IMR-90 (cell line): ENCODE measurements around the gene CRABP1. TPM values are rescaled to one million over a fixed set of nuclear protein-coding genes. Genes with fewer than 3 reads are reported as not detected.

Source experiments
- ATAC-seq: fragments of 200-7000 bp; cut with Tn5 transposase; 2 replicates; pipeline ENCODE4 v1.9.1; 2020; ENCODE audit warnings: low read depth, mild to moderate bottlenecking, moderate library complexity
- BruUV-seq: library from RNA; stranded (reverse); fragments of 400-500 nt; replicated peaks from 2 replicates; lab custom pipeline; 2021; lab: Mats Ljungman, UMichigan
- CTCF ChIA-PET: fragments of 300-600 bp; formaldehyde crosslinking; extraction: SDS; loops from one replicate; lab custom pipeline; 2021; ENCODE audit warnings: antibody characterized with exemption; lab: Yijun Ruan, JAX
- POLR2A ChIA-PET: fragments of 300-600 bp; sonication (Branson Sonifier 250); formaldehyde crosslinking; loops from one replicate; lab custom pipeline; 2022; ENCODE audit warnings: antibody characterized with exemption; ENCODE audit not compliant: unreplicated experiment; lab: Charles Lee
- DNase-seq: peaks from one replicate; pipeline ENCODE4 v3.0.0; 2013
- H2AFZ ChIP-seq: replicated peaks from 2 replicates; pipeline ENCODE3; 2013; ENCODE audit warnings: low read length, mild to moderate bottlenecking; ENCODE audit not compliant: poor library complexity
- H2AK5ac ChIP-seq: 2 replicates; pipeline ENCODE4 v1.6.1; 2013; ENCODE audit warnings: low read depth, low read length, inconsistent platforms
- H2AK9ac ChIP-seq: replicated peaks from 2 replicates; pipeline ENCODE3; 2013; ENCODE audit warnings: mild to moderate bottlenecking, low read depth, low read length, moderate library complexity; ENCODE audit not compliant: poor library complexity
- H2BK120ac ChIP-seq: 2 replicates; pipeline ENCODE4 v1.6.1; 2013; ENCODE audit warnings: low read depth, low read length, inconsistent platforms
- H2BK15ac ChIP-seq: 3 replicates; pipeline ENCODE4 v1.6.1; 2013; ENCODE audit warnings: low read depth, low read length, inconsistent platforms
- H2BK20ac ChIP-seq: 2 replicates; pipeline ENCODE4 v1.6.1; 2013; ENCODE audit warnings: low read depth, mild to moderate bottlenecking, inconsistent platforms, low read length, moderate library complexity
- H2BK5ac ChIP-seq: 2 replicates; pipeline ENCODE4 v1.6.1; 2013; ENCODE audit warnings: mild to moderate bottlenecking, low read depth, low read length, inconsistent platforms; ENCODE audit not compliant: poor library complexity, severe bottlenecking
- H3K14ac ChIP-seq: replicated peaks from 2 replicates; pipeline ENCODE4 v1.6.1; 2013; ENCODE audit warnings: low read depth, low read length, inconsistent platforms
- H3K18ac ChIP-seq: 2 replicates; pipeline ENCODE4 v1.6.1; 2013; ENCODE audit warnings: low read depth, low read length, control low read depth
- H3K23ac ChIP-seq: 2 replicates; pipeline ENCODE4 v1.6.1; 2013; ENCODE audit warnings: low read depth, low read length, inconsistent platforms
- H3K27ac ChIP-seq: 2 replicates; pipeline ENCODE4 v1.5.1; 2013; ENCODE audit warnings: mild to moderate bottlenecking, control low read depth, low read length; ENCODE audit not compliant: insufficient read depth
- H3K27me3 ChIP-seq: 2 replicates; pipeline ENCODE4 v1.6.1; 2013; ENCODE audit warnings: low read length; ENCODE audit not compliant: control insufficient read depth, insufficient read depth
- H3K36me3 ChIP-seq: 2 replicates; pipeline ENCODE4 v1.6.1; 2013; ENCODE audit warnings: low read length, mixed read lengths; ENCODE audit not compliant: control insufficient read depth, insufficient read depth
- H3K4ac ChIP-seq: 2 replicates; pipeline ENCODE4 v1.6.1; 2013; ENCODE audit warnings: low read depth, low read length, inconsistent platforms
- H3K4me1 ChIP-seq: 2 replicates; pipeline ENCODE4 v1.6.1; 2013; ENCODE audit warnings: low read length, mixed read lengths; ENCODE audit not compliant: control insufficient read depth, insufficient read depth
- H3K4me2 ChIP-seq: 2 replicates; pipeline ENCODE4 v1.6.1; 2013; ENCODE audit warnings: low read depth, mild to moderate bottlenecking, control low read depth, low read length, moderate library complexity
- H3K4me3 ChIP-seq: 2 replicates; pipeline ENCODE4 v1.5.1; 2013; ENCODE audit warnings: low read depth, mild to moderate bottlenecking, control low read depth, low read length, moderate library complexity; ENCODE audit not compliant: insufficient read depth
- H3K56ac ChIP-seq: 2 replicates; pipeline ENCODE4 v1.6.1; 2013; ENCODE audit warnings: low read length, inconsistent platforms; ENCODE audit not compliant: insufficient read depth; ENCODE audit errors: extremely low read depth
- H3K79me1 ChIP-seq, 2 experiments: 2 replicates each; pipeline ENCODE4 v1.6.1; 2013; ENCODE audit warnings: low read length in 2 of 2, inconsistent platforms in 1 of 2, low read depth in 1 of 2
- H3K9ac ChIP-seq: 2 replicates; pipeline ENCODE4 v1.6.1; 2013; ENCODE audit warnings: low read depth, low read length, control low read depth
- H3K9me1 ChIP-seq: 2 replicates; pipeline ENCODE4 v1.6.1; 2013; ENCODE audit warnings: low read length, inconsistent platforms; ENCODE audit not compliant: insufficient read depth
- H3K9me3 ChIP-seq: 2 replicates; pipeline ENCODE4 v1.6.1; 2013; ENCODE audit warnings: low read length; ENCODE audit not compliant: control insufficient read depth, insufficient read depth
- H4K20me1 ChIP-seq: 2 replicates; pipeline ENCODE4 v1.6.1; 2013; ENCODE audit warnings: low read length, inconsistent platforms; ENCODE audit not compliant: insufficient read depth
- H4K5ac ChIP-seq: 2 replicates; pipeline ENCODE4 v1.6.1; 2013; ENCODE audit warnings: mild to moderate bottlenecking, low read depth, low read length, control low read depth
- H4K8ac ChIP-seq, 2 experiments: 2 replicates each; pipeline ENCODE4 v1.6.1; 2013; ENCODE audit warnings: low read depth in 2 of 2, low read length in 2 of 2, control low read depth in 1 of 2, inconsistent platforms in 1 of 2
- H4K91ac ChIP-seq: 2 replicates; pipeline ENCODE4 v1.6.1; 2013; ENCODE audit warnings: low read depth, low read length, inconsistent platforms; ENCODE audit not compliant: insufficient read depth
- BHLHE40 ChIP-seq: fragments of 150-350 bp; IDR thresholded peaks from 2 replicates; pipeline ENCODE4 v1.6.1; 2016; ENCODE audit warnings: mild to moderate bottlenecking, low read depth, low read length
- CEBPB ChIP-seq: IDR thresholded peaks from 2 replicates; pipeline ENCODE4 v1.6.1; 2012; ENCODE audit warnings: low read depth, low read length, improper control_type of control experiment
- CHD1 ChIP-seq: IDR thresholded peaks from 2 replicates; pipeline ENCODE4 v1.6.1; 2012; ENCODE audit warnings: low read depth, low read length, improper control_type of control experiment
- CTCF ChIP-seq: conservative IDR thresholded peaks from 2 replicates; pipeline ENCODE4 v1.5.1; 2012; ENCODE audit warnings: mild to moderate bottlenecking, low read depth, low read length, improper control_type of control experiment
- FOS ChIP-seq: fragments of 150-350 bp; IDR thresholded peaks from 2 replicates; pipeline ENCODE4 v1.6.1; 2016; ENCODE audit warnings: low read depth, low read length
- MAFK ChIP-seq: IDR thresholded peaks from 2 replicates; pipeline ENCODE4 v1.6.1; 2012; ENCODE audit warnings: low read depth, low read length, improper control_type of control experiment
- MAZ ChIP-seq: IDR thresholded peaks from 2 replicates; pipeline ENCODE4 v1.6.1; 2012; ENCODE audit warnings: low read depth, mild to moderate bottlenecking, low read length, improper control_type of control experiment, moderate library complexity, borderline replicate concordance
- MXI1 ChIP-seq: IDR thresholded peaks from 2 replicates; pipeline ENCODE4 v1.6.1; 2012; ENCODE audit warnings: low read depth, mild to moderate bottlenecking, low read length, moderate library complexity, borderline replicate concordance
- NFE2L2 ChIP-seq: fragments of 150-350 bp; IDR thresholded peaks from 2 replicates; pipeline ENCODE4 v1.6.1; 2016; ENCODE audit warnings: low read depth, mild to moderate bottlenecking, low read length
- POLR2A ChIP-seq: IDR thresholded peaks from 2 replicates; pipeline ENCODE4 v1.6.1; 2012; ENCODE audit warnings: mild to moderate bottlenecking, low read depth, low read length
- RAD21 ChIP-seq: IDR thresholded peaks from 2 replicates; pipeline ENCODE4 v1.6.1; 2012; ENCODE audit warnings: low read length, improper control_type of control experiment
- RCOR1 ChIP-seq: IDR thresholded peaks from 2 replicates; pipeline ENCODE4 v1.6.1; 2012; ENCODE audit warnings: mild to moderate bottlenecking, low read length, improper control_type of control experiment; ENCODE audit not compliant: insufficient replicate concordance
- RFX5 ChIP-seq: IDR thresholded peaks from 2 replicates; pipeline ENCODE4 v1.8.0; 2012; ENCODE audit warnings: low read depth, mild to moderate bottlenecking, low read length, moderate library complexity
- USF2 ChIP-seq: fragments of 150-350 bp; IDR thresholded peaks from 2 replicates; pipeline ENCODE4 v1.6.1; 2017; ENCODE audit warnings: mild to moderate bottlenecking, antibody characterized with exemption, low read length, low read depth
- WGBS, 2 experiments: methylation state at CpG; one replicate each; pipeline versions ENCODE4 v1.1.5 to v1.1.7; 2013; ENCODE audit warnings: missing lambda C conversion rate in 2 of 2; ENCODE audit not compliant: insufficient read length in 1 of 2; ENCODE audit errors: extremely low coverage in 2 of 2; 5-methylcytosine and 5-hydroxymethylcytosine counted together
- dilution Hi-C: fragments of 300-500 bp; cut with HindIII; formaldehyde crosslinking; loops from one replicate; pipeline ENCODE4 v1.14.3; 2018; ENCODE audit warnings: low sequenced_read_pairs; ENCODE audit not compliant: unreplicated experiment
- in situ Hi-C: fragments of 300-500 bp; cut with MboI; formaldehyde crosslinking; loops from 3 replicates; pipeline ENCODE4 v1.14.3; 2019; ENCODE audit warnings: low sequenced_read_pairs, inconsistent platforms, mixed read lengths
- intact Hi-C: fragments of 100-400 bp; cut with micrococcal nuclease; formaldehyde crosslinking; loops from 2 replicates; pipeline ENCODE4 v1.10.0; 2022
- polyA plus RNA-seq, 3 experiments: library from polyadenylated mRNA; depleted of rRNA; stranded (reverse); fragments of >200 nt; gene quantifications; 2 replicates each; pipeline ENCODE4 v1.2.3, GENCODE V29; 2012; ENCODE audit warnings: low replicate concordance in 1 of 3
- total RNA-seq: library from RNA; depleted of rRNA; stranded (reverse); fragments of >200 nt; gene quantifications from 2 replicates; pipeline ENCODE4 v1.2.3, GENCODE V29; 2012

Gene CRABP1
- total and polyA plus RNA-seq, 2 of the 4 experiments (the other 2 are of a cell fraction) = not detected

DNA sequence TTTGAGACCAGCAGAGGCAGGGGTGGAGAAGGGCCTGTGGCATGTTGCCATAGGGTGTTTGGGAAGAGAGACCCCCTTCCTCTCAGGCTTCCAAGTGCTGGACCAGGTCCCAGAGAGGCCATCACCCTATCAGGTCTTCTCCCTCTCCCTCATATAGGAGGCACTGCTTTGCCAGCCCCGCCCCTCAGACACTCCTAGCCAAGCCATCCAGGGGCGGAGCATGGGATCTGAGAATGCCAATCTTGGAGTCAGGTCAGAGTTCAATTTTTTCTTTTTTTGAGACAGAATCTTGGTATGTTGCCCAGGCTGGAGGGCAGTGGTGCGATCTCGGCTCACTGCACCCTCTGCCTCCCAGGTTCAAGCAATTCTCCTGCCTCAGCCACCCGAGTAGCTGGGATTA is 32.7 kb downstream of the CRABP1 start:
- H2AK5ac ChIP-seq = no peak overlapping the region
- no peaks in the 10 kb centered on the region for H3K9me1 ChIP-seq
- H3K18ac ChIP-seq = no peak overlapping the region
- DNase-seq (no peak), ATAC-seq (no peak)
- H3K79me1 ChIP-seq = no peaks in the 10 kb centered on the region
- intact Hi-C loops = no loop called here
- H3K4ac ChIP-seq = no peak overlapping the region
- H4K5ac ChIP-seq = no peak overlapping the region
- TF ChIP-seq POLR2A (no peak), RFX5 (no peak), MXI1 (no peak), FOS (no peak), CTCF (no peak), MAZ (no peak), MAFK (no peak), RCOR1 (no peak), BHLHE40 (no peak), CHD1 (no peak), NFE2L2 (no peak), RAD21 (no peak), CEBPB (no peak), USF2 (no peak)
- no peak overlapping the region for H3K4me2 ChIP-seq
- in situ Hi-C loops = no loop called here
- no TSS peak for BruUV-seq
- no peak overlapping the region for H4K8ac ChIP-seq
- H3K14ac ChIP-seq = no peak overlapping the region
- dilution Hi-C loops = no loop called here
- no peak overlapping the region for H3K4me3 ChIP-seq
- no peak overlapping the region for H3K23ac ChIP-seq
- no peak overlapping the region for H2AFZ ChIP-seq
- no peak overlapping the region for H4K91ac ChIP-seq
- H2BK120ac ChIP-seq = no peak overlapping the region
- no peak overlapping the region for H2BK5ac ChIP-seq
- no peak overlapping the region for H2BK15ac ChIP-seq
- WGBS, 2 experiments = no CpG with 5 or more reads among the region's 5 CpGs
- H3K27me3 ChIP-seq = peaks cover 25% of the 10 kb centered on the region
- ChIA-PET POLR2A (no interaction called here), CTCF (interaction anchor here (0.6 kb wide), 1 partner anchor 259 kb away, joined by 4 read pairs; no protein-coding TSS in a partner anchor)
- H3K9ac ChIP-seq = no peak overlapping the region
- H3K4me1 ChIP-seq = no peaks in the 10 kb centered on the region
- H3K9me3 ChIP-seq = no peaks in the 10 kb centered on the region
- no peak overlapping the region for H2BK20ac ChIP-seq
- H4K20me1 ChIP-seq = no peaks in the 10 kb centered on the region
- no peaks in the 10 kb centered on the region for H3K36me3 ChIP-seq
- no peak overlapping the region for H3K27ac ChIP-seq
- H2AK9ac ChIP-seq = no peak overlapping the region
- no peak overlapping the region for H3K56ac ChIP-seq
